HT-29 (cell line): ENCODE results near the gene OR56A5. TPM values are rescaled to one million over a fixed set of nuclear protein-coding genes. Genes with fewer than 3 reads are reported as not detected.
A peak's percentile ranks its signal among the peaks of the same experiment; 100 is the strongest.

Experiments used
- DNase-seq: peaks from one replicate; pipeline ENCODE4 v3.0.0-alpha.2; 2015; ENCODE audit warnings: low spot score
- small RNA-seq: library from RNA; depleted of rRNA; stranded (forward); fragments of <200 nt; gene quantifications from one replicate; pipeline ENCODE3, GENCODE V24; 2014
- total RNA-seq: library from RNA; depleted of rRNA; stranded (reverse); fragments of >200 nt; shearing (Covaris generic); gene quantifications from 2 replicates; pipeline ENCODE4 v1.2.3, GENCODE V29; 2014; rRNA removed

Gene OR56A5
- total RNA-seq, 1 experiment from 2014 or later, result not detected

DNA sequence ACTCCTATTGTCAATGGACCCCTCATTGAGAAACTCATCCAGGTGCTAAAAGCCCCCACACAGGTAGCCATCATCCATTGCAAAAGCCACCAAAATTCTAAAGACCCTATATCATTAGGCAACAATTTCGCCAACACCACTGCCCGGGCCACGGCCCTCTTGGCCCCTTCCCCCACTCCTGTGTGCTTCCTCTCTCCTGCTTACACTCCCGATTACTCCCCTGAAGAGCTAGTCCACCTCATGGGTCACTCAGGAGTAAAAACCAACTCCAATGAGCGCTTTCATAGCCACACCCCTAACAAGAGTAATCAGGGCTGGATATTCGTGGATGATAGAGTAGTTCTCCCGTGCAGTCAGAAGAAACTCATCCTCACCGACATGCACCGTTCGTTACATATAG is 35.2 kb downstream of the OR56A5 start:
- DNase-seq, result no peak

DNA sequence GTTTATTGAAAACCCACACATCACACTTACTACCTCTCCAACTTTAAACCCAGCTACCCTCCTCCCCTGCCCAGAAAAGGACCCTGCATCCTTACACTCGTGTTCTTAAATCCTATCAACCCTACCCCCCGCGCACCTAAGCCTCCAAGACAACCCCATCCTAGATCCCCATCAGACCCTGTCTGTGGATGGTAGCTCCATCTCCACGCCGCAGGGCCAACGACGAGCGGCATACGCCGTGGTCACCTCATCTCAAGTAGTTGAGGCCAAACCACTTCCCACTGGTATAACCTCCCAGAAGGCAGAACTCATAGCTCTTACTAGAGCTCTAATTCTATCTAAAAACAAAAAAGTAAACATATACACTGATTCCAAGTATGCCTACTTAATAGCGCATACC is 35.6 kb downstream of the OR56A5 start:
- no peak for DNase-seq

DNA sequence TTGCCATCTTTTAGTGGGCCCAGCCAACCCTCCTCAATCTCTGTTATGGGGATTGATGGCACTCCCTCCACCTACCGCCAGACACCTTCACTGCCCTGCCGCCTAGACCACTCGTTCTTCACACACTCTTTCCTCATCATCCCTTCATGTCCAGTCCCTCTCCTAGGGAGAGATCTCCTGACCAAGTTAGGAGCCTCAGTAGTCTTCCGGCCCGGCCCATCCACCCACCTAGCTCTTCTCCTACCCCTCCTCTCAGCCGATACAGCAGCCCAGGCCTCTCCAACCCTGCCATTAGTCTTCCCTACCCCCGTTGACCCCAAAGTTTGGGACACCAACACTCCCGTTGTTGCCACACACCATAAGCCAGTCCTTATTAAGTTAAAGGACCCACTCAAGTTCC is 37.2 kb downstream of the OR56A5 start:
- DNase-seq, result no peak

DNA sequence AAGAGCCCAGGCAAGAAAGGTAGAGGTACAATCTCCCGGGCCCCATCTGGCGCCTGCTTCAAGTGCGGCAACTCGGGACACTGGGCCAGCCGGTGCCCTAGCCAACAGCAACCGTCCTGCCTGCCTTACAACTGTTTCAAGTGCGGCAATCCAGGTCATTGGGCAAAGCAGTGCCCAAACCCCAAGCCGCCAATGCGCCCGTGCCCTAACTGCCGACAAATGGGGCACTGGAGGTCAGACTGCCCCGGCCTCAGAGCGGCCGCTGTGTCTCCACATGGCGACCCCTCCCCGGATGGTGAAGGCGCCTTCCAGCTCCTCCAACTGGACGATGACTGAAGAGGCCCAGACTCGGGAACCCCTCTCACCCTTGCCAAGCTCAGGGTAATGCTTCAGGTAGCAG is 37.7 kb downstream of the OR56A5 start:
- DNase-seq, result no peak

DNA sequence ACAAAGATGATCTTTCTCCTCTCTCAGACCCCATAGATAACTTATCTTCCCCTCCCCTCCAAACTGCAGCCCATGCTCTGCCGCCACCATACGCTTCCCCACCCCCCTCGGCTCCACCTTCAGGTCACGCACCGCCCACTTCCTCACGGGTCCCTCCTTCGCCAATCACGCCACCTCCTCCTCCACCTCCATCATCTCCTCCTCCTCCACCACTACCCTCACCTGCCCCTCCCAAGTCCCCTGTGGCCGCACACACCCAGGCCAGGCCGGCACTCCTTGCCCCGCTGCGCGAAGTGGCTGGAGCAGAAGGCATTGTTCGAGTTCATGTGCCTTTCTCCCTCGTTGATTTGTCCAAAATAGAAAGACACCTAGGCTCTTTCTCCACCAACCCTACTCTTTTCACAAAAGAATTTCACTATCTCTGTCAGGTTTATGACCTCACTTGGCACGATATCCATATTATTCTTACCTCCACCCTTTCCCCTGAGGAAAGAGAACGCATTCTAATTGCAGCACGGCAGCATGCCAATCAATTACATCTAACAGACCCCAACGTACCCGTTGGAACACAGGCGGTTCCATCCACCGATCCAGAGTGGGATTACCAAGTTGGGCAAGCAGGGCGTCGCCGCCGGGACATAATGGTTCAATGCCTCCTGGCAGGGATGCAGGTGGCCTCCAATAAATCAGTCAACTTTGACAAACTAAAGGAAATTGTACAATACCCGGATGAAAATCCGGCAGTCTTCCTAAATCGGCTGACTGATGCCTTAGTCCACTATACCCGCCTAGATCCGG is 38.5 kb downstream of the OR56A5 start:
- no peak for DNase-seq

DNA sequence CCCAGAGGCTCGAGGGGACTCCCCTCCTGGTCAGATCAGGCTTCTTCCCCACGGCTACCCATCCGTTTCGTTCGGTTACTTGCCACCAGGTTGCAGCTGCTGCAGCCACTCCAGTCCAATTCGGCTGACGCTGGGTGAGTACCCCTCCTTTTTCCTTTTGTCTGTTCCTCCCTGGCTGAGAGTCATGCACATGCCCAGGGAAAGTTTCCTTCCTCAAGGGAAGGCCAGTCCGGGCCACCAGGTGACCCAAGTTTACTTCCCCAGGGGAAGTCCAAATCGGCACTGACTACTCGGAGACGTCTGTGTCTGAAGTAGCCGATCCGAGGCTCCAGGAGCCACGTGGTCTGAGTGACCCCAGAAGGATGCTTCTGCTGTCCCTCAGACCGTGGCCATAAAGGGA is 39.5 kb downstream of the OR56A5 start:
- DNase-seq, result no peak

DNA sequence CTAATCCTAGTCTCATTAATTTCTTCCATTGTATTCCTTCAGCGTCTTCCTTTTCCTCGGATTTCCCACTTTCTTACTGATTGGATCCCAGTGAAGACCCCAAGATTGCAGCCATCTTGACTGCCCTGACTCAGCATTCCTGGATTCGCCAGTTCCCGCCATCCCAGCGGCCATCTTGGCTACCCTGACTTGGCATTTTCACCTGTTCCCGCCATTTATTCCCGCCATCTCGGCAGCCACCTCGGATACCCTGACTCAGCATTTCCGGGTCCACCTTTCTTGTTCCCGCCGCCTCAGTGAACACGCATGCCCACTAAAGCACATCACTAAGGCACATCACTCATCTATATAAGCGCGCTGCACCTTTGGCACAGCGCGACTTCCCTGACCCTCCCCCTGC is 40.0 kb downstream of the OR56A5 start:
- no peak for DNase-seq

DNA sequence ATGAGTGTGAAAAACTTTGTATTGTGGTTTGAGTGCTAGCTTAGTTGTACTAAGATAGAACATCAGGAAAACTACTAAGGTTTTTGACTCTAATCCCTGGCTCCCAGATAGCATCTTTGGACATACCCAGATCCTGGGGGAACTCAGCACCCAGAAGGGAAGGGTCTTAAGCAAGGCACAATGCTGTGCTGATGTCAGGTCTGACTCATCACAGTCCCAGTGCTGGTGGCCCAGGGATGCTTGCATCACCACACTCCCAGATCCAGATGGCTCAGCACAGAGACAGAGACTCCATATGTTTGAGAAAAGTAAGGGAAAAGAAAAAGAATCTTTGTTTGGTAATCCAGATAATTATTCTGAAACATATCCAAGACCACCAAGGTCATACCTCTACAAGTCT is 44.5 kb downstream of the OR56A5 start:
- DNase-seq, result no peak

DNA sequence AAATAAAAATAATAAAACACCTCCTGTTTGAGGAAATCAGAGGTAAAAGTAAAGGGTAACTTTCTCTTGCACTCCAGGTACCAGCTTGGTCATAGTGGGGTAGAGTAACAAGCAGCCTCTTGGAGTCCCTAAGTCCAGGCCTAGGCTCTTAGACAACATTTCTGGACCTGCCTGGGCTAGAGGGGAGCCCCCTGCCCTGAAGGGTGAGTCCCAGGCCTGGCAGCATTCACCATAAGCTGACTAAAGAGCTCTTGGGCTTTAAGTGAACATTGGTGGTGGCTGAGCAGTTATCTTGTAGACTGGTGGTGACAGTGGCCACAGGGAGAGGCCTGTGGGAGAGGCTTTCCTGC is 44.9 kb downstream of the OR56A5 start:
- DNase-seq, result no peak

DNA sequence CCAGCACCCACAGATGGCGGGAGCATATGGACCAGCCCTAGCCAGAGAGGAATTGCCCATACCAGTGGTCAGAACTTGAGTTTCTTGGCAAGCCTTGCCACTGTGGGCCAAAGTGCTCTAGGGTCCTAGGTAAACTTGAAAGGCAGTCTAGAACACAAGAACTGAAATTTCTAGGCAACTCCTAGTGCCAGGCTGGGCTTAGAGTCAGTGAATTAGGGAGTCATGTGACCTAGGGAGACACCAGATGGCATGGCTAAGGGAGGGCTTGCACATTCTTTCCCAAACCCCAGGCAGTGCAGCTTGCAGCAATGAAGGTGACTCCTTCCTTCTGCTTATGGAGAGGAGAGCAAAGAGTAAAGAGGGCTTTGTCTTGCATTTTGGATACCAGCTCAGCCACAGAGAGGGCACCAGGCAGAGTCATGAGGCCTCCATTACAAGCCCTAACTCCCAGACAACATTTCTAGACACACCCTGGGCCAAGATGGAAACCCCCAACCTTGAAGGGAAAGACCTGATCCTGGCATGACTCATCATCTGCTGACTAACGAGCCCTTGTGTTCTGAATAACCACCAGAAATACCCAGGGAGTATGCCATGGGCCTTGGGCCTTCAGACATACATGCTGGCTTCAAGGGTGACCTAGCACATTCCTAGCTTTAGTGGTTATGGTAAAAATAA is 45.4 kb downstream of the OR56A5 start:
- DNase-seq, result no peak

Small RNA genes lying within 50 kb of the gene (small RNA-seq; reads per million reads assigned to genes)
- gene RNA5SP329, result 1.6 reads per million, percentile 58 among the genes with 10 or more reads in this experiment

Other genes starting within 250 kb of the OR56A5 start
- gene OR56B1, start 232.0 kb downstream of the OR56A5 start, total RNA-seq, result not detected in 2 replicates
- not detected in 2 replicates for gene OR52N4, start 214.3 kb downstream of the OR56A5 start, total RNA-seq
- gene OR52N5, start 185.1 kb downstream of the OR56A5 start, total RNA-seq, result not detected in 2 replicates
- gene OR52N1, start 177.2 kb downstream of the OR56A5 start, total RNA-seq, result not detected in 2 replicates
- gene OR52N2, start 159.6 kb downstream of the OR56A5 start, total RNA-seq, result not detected in 2 replicates
- not detected in 2 replicates for gene OR52E6, start 126.6 kb downstream of the OR56A5 start, total RNA-seq
- not detected in 2 replicates for gene OR52E8, start 110.8 kb downstream of the OR56A5 start, total RNA-seq
- gene OR52E4, start 87.9 kb downstream of the OR56A5 start, total RNA-seq, result not detected in 2 replicates
- gene OR52E5, start 75.3 kb downstream of the OR56A5 start, total RNA-seq, result not detected in 2 replicates
- gene OR56A3, start 26.2 kb downstream of the OR56A5 start, total RNA-seq, result not detected in 2 replicates
- not detected in 2 replicates for gene OR52L1, start 18.5 kb upstream of the OR56A5 start, total RNA-seq
- not detected in 2 replicates for gene OR56A4, start 38.5 kb upstream of the OR56A5 start, total RNA-seq
- gene OR56A1, start 62.3 kb upstream of the OR56A5 start, total RNA-seq, result not detected in 2 replicates
- not detected in 2 replicates for gene OR56B4, start 139.2 kb upstream of the OR56A5 start, total RNA-seq
- gene OR52B2, start 201.8 kb upstream of the OR56A5 start, total RNA-seq, result 0.42 TPM in 1 of 2 replicates, not detected in the other
- not detected in 2 replicates for gene OR52W1, start 230.7 kb upstream of the OR56A5 start, total RNA-seq
- gene C11orf42, start 237.1 kb upstream of the OR56A5 start, total RNA-seq, result not detected in 2 replicates